Posterior vena cava (tissue), 2 donors: Measurements from ENCODE around the gene ZRANB3. TPM values are rescaled to one million over a fixed set of nuclear protein-coding genes. Genes with fewer than 3 reads are reported as not detected.
"Not testable (repeated sequence)": the region's sequence is repeated elsewhere in the genome, so short reads cannot be mapped to it uniquely, and the experiment has no call there.

Experiments used
- DNase-seq: peaks from one replicate; pipeline ENCODE4 v3.0.0-alpha.2; 2020; ENCODE audit warnings: low spot score
- intact Hi-C, 2 donors: fragments of 100-400 bp; cut with DNase I; formaldehyde crosslinking; loops; one replicate each; pipeline versions ENCODE4 v1.14.1 to v1.14.2; 2022 to 2023
- total RNA-seq, 2 donors: library from RNA; stranded (reverse); fragmentation: NEBNext Ultra II Directional; extraction: Animal tissue kit (Norgen Biotek cat#: 25700); gene quantifications; one replicate each; pipeline ENCODE4 v1.2.1, GENCODE V29; 2021
- donor health status: DM: yes; HTN: yes; CAD: no.
- donor health status: DM: yes; HTN: yes; CAD: no.

Gene ZRANB3
- total RNA-seq, 2 donors from 2014 or later, result 5.7 to 6.0 TPM

- DNase-seq, result no peak
- intact Hi-C loops, result no loop called here
Observed at GRCh38 chr2:135373702-135374101, 157.3 kb downstream of the ZRANB3 start.

- intact Hi-C loops, result no loop called here
- no peak for DNase-seq
Observed at GRCh38 chr2:135349941-135350340, 181.1 kb downstream of the ZRANB3 start.

DNA sequence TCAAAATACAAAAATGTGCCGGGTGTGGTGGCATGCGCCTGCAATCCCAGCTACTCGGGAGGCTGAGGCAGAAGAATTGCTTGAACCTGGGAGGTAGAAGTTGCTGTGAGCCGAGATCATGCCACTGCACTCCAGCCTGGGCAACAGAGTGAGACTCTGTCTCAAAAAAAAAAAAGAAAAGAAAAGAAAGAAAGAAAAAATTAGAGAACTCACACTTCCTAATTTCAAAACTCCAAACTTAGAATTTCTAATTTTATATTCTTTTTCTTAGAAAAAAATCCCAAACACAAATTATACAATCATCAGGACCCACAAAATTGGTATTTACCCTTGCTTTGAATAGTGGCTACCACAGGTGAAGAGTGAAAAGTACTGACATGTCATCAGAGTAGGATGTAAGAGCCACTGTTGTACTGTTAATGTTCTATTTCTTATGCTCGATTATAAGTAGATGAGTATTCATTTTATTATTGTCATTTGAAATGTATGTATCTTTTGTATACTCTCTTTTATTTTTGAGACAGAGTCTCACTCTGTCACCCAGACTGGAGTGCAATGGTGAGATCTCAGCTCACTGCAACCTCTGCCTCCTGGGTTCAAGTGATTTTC lies 182.8 kb downstream of the ZRANB3 start:
- intact Hi-C loops, DNase-seq: not testable (repeated sequence)

- intact Hi-C loops, result no loop called here
- no peak for DNase-seq
Observed at GRCh38 chr2:135337071-135337470, 193.9 kb downstream of the ZRANB3 start.

DNA sequence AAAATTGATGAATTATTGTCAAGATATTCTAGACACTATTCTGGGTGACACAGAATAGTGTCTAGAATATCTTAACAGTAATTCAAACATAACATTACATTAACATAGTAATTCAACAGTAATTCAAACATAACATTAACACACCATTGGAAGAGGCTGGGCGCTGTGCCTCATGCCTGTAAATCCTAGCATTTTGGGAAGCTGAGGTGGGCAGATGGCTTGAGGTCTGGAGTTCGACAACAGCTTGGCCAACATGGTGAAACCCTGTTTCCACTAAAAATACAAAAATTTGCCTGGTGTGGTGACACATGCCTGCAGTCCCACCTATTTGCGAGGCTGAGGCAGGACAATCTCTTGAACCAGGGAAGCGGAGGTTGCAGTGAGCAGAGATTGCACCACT lies 195.8 kb downstream of the ZRANB3 start:
- no peak for DNase-seq
- intact Hi-C loops, result no loop called here

- intact Hi-C loops, result no loop called here
- DNase-seq, result no peak
Observed at GRCh38 chr2:135327146-135327545, 203.9 kb downstream of the ZRANB3 start.

GRCh38 chr2:135320465-135321355 lies 210.3 kb downstream of the ZRANB3 start:
- intact Hi-C loops, result no loop called here
- DNase-seq, result no peak

DNA sequence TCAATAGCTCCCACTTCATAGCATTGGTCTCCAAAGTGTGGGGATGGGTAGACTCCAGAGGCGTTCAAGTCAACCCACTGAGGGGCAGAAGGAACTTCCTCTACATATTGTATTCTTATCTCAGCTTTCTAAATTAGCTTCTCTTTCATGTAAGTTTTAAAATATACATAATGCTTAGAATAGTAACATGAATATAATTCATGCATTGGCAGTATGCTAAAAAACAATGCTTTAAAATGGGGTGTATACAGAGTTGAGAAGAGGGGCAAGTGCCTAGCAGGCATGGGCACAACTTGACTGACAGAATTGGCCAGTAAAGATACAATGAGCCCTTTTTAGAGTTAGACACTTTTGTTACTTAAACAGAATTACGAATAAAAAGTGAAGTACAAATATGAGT lies 212.2 kb downstream of the ZRANB3 start:
- intact Hi-C loops, result no loop called here
- no peak for DNase-seq

DNA sequence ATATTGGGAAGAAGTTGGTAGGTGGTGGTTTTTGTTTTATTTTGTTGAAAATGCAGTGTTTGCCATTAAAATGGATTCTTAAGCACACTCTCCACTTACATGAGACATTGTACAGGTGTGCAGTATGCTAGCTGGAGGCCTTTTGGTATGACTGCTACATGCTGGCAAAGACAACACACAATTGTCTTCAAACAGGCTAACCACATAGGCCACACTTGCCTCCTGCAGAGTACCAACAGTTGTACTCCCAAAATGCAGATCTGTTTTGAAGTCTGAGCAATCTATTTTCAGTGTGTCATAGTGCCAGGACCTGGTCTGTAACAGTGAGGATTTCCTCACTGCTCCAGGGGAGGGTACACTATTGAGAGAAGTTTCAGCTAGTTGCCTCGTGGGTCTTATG lies 213.6 kb downstream of the ZRANB3 start:
- intact Hi-C loops, result no loop called here
- DNase-seq, result no peak

- DNase-seq, result no peak
- intact Hi-C loops, result no loop called here
Observed at GRCh38 chr2:135311962-135312361, 219.1 kb downstream of the ZRANB3 start.

- intact Hi-C loops, result no loop called here
- no peak for DNase-seq
Observed at GRCh38 chr2:135311268-135311667, 219.8 kb downstream of the ZRANB3 start.

GRCh38 chr2:135304694-135305093 lies 226.3 kb downstream of the ZRANB3 start:
- DNase-seq, result no peak
- intact Hi-C loops, result no loop called here

DNA sequence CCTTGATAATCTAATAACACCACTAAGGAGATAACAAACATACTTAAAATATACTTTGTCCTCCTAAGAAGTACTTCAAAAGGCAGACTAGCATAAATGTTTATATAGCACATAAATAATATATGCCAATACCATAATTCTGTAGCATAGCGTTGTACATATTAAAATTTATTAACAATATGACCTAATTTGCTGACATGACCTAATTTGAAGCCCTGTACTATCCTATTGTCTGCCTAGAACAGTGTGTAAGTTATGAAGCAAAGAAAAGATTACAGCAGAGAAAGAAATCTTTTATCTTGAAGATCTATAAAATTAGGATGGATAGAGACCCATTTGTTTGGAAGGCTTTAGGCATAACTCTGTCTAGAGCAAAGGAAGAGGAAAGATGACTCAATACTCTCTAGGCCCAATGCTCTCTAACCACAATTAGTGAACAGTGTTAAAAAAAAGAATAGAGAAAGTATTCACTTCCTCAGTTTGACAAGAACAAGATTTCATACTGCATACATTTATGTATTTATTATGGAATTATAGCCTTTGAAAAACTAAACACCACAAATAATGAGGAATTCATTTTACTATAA lies 231.3 kb downstream of the ZRANB3 start:
- DNase-seq, result no peak
- intact Hi-C loops, result no loop called here

DNA sequence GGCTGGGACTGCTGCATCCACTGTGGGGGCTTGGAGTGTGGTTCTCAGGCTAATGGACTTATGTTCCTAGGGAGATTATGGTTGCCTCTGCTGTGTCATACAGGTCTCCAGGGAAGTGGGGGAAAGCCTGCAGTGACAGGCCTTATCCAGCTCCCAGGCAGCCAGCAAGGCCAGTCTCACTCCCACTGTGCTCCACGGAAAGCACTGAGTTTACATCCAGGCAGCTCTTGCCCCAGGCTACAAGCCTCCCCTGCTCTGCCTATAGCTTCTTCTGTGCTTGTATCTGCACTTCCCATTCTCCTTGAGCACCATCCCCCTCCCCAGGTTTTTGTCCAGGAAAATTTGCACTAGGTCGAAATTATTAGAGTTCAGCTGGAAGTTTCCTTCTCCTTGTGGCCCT lies 231.9 kb downstream of the ZRANB3 start:
- no peak for DNase-seq
- intact Hi-C loops, result no loop called here

DNA sequence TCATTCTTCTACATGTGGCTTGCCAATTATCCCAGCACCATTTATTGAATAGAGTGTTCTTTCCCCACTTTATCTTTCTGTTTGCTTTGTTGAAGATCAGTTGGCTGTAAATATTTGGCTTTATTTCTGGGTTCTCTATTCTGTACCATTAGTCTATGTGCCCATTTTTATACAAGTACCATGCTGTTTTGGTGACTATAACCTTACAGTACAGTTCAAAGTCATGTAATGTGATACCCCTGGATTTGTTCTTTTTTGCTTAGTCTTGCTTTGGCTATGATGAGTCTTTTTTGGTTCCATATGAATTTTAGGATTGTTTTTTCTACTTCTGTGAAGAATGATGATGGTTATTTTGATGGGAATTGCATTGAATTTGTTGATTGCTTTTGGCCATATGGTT lies 243.9 kb downstream of the ZRANB3 start:
- intact Hi-C loops, DNase-seq: not testable (repeated sequence)

- DNase-seq, result no peak
- intact Hi-C loops, result no loop called here
Observed at GRCh38 chr2:135285391-135285790, 245.6 kb downstream of the ZRANB3 start.

DNA sequence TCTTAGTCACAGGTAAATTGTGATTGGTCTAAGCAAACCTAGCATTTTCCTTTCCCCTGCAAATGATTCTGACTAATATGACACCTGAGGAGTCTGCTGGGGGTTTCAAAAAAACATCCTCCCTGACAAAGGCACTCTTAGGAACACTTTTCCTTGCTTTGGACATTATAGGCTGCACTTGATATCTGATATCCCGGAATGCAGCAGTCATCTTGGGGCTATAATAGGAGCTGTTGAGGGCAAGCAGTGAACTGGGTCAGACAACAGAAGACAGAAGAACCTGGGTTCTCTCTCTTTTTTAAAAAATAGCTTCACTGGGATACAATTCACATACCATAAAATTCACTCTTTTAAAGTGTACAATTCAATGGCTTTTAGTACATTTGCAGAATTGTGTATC lies 249.6 kb downstream of the ZRANB3 start:
- intact Hi-C loops, result no loop called here

DNA sequence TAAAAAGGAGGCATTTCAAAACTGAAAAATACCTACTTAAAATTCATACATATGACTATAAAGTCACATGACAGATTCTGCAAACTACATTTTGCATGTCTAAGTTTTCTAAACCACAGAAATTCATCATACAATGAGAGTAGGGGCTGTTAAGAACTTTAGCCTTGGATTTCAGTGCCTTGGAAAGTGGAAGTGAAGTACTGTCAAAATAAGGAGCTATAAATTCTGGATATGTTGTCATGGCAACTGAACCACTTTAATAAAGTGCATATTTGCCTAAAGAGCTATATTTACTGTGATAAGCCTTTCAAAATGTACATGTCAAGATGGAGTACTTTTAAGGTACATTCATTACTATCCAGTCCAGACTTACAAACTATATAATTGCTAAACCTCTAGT lies 251.8 kb downstream of the ZRANB3 start:
- DNase-seq, result no peak
- intact Hi-C loops, result no loop called here

More for the DNA sequence above, 249.6 kb downstream of the ZRANB3 start:
- no peak for DNase-seq

DNA sequence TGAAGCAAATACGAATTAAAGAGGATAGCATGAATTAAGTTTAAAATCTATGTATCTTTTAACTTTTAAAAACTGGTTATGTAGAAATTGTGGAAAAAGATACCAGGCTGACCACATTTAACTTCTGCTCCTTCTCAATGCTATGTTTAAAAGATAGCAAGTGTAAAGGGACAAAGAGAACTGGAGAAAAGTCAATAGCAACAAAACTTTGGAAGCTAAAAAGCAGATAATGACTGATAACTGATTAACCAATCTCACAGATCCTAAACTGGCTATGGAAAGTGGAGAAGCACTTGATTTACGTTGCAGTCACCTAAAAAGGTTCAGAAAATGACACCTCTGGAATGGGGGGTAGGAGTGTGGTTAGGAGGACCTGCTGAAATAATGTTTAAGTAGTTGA lies 254.5 kb downstream of the ZRANB3 start:
- no peak for DNase-seq
- intact Hi-C loops, result no loop called here

- intact Hi-C loops, result no loop called here
- DNase-seq, result no peak
Observed at GRCh38 chr2:135271006-135271405, 260.0 kb downstream of the ZRANB3 start.
